Astrocyte of the cerebellum (primary cell): ENCODE data around the gene CELSR3.

Experiments used
- DNase-seq: peaks from one replicate; pipeline ENCODE4 v3.0.0-alpha.2; 2011; ENCODE audit warnings: low read depth
- H3K4me3 ChIP-seq: 2 replicates; pipeline ENCODE4 v1.5.1; 2011; ENCODE audit warnings: mild to moderate bottlenecking, low read depth, low read length, moderate library complexity
- in situ Hi-C: cut with HindIII; loops from 2 replicates; pipeline ENCODE4 v1.10.0; 2017; ENCODE audit warnings: low sequenced_read_pairs
- TF ChIP-seq, protein P1 (sequence below): IDR thresholded peaks from 2 replicates; pipeline ENCODE4 v1.5.1; 2012; ENCODE audit warnings: low read length, low read depth, moderate library complexity, mild to moderate bottlenecking; ENCODE audit errors: missing control alignments

CELSR3 gene

DNA sequence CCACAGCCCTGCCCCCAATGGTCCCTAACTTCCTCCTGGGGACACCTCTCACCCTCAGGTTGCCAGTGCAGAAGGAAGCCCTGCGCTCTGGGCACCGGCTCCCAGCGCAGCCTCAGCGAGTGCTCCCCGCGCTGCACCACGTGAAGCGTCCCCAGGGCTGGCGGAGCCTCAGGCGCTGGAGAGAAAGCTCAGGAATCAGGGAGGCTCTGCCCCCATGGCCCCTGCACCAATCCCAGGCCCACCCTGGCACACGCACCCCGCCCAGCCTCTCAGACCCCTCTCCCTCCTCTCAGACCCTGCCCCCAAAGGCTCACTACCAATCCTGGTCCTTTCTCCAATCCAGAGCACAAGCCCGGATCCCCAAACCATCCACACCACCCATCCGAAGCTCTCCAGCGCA lies 74.5 kb downstream of the CELSR3 start:
- DNase-seq = no peak
- TF ChIP-seq, protein P1, sequence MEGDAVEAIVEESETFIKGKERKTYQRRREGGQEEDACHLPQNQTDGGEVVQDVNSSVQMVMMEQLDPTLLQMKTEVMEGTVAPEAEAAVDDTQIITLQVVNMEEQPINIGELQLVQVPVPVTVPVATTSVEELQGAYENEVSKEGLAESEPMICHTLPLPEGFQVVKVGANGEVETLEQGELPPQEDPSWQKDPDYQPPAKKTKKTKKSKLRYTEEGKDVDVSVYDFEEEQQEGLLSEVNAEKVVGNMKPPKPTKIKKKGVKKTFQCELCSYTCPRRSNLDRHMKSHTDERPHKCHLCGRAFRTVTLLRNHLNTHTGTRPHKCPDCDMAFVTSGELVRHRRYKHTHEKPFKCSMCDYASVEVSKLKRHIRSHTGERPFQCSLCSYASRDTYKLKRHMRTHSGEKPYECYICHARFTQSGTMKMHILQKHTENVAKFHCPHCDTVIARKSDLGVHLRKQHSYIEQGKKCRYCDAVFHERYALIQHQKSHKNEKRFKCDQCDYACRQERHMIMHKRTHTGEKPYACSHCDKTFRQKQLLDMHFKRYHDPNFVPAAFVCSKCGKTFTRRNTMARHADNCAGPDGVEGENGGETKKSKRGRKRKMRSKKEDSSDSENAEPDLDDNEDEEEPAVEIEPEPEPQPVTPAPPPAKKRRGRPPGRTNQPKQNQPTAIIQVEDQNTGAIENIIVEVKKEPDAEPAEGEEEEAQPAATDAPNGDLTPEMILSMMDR = no peak
- H3K4me3 ChIP-seq = no peak overlapping the region
- in situ Hi-C loops = no loop called here

- TF ChIP-seq, protein P1 = no peak
- in situ Hi-C loops = no loop called here
- H3K4me3 ChIP-seq = no peak overlapping the region
- no peak for DNase-seq
Observed at GRCh38 chr3:48587686-48588085, 75.0 kb downstream of the CELSR3 start.
